CD14-positive monocyte (primary cell): Measurements from ENCODE around the gene TNNT3. TPM values are rescaled to one million over a fixed set of nuclear protein-coding genes. Genes with fewer than 3 reads are reported as not detected.

Source experiments
- DNase-seq, 3 donors: peaks; one replicate each; pipeline ENCODE4 v3.0.0-alpha.2; 2011 to 2022
- H2AFZ ChIP-seq: 2 replicates; pipeline ENCODE4 v1.6.0; 2012; ENCODE audit warnings: mild to moderate bottlenecking, low read depth, low read length, inconsistent platforms; ENCODE audit not compliant: insufficient read depth, poor library complexity, severe bottlenecking
- H3K27ac ChIP-seq, 2 donors: 1 replicate in 1 of 2; 2 replicates in 1 of 2; pipeline ENCODE4 v1.5.1; 2012 to 2013; ENCODE audit warnings: low read length in 2 of 2, control low read depth in 1 of 2, inconsistent platforms in 1 of 2, low read depth in 1 of 2, mild to moderate bottlenecking in 1 of 2
- H3K27me3 ChIP-seq, 2 donors: one replicate each; pipeline versions ENCODE4 v1.6.0 to v1.6.1; 2011 to 2013; ENCODE audit warnings: low read length in 2 of 2; ENCODE audit not compliant: control insufficient read depth in 2 of 2, insufficient read depth in 2 of 2
- H3K36me3 ChIP-seq, 2 donors: replicated peaks in 1 of 2; 1 replicate in 1 of 2; 2 replicates in 1 of 2; pipeline versions ENCODE4 v1.5.1 to v1.6.1; 2012 to 2013; ENCODE audit warnings: low read length in 2 of 2, control low read depth in 1 of 2, inconsistent platforms in 1 of 2, mild to moderate bottlenecking in 1 of 2; ENCODE audit not compliant: insufficient read depth in 2 of 2, control insufficient read depth in 1 of 2
- H3K4me1 ChIP-seq, 2 donors: 1 replicate in 1 of 2; 2 replicates in 1 of 2; pipeline versions ENCODE4 v1.5.1 to v1.6.1; 2012 to 2013; ENCODE audit warnings: low read length in 2 of 2, control low read depth in 1 of 2, inconsistent platforms in 1 of 2, mild to moderate bottlenecking in 1 of 2, moderate library complexity in 1 of 2; ENCODE audit not compliant: insufficient read depth in 2 of 2, control insufficient read depth in 1 of 2
- H3K4me2 ChIP-seq: replicated peaks from 2 replicates; pipeline ENCODE3; 2012; ENCODE audit warnings: low read length, moderate library complexity, mild to moderate bottlenecking; ENCODE audit not compliant: poor library complexity, severe bottlenecking; ENCODE audit errors: extremely low read depth
- H3K4me3 ChIP-seq, 3 experiments: fragments of 200-600 bp in 1 of 3; sonication (generic) in 1 of 3; replicated peaks in 1 of 3; 1 replicate in 2 of 3; 2 replicates in 1 of 3; pipeline ENCODE4 v1.5.1; 2011 to 2013; ENCODE audit warnings: low read length in 3 of 3, mild to moderate bottlenecking in 3 of 3, control low read depth in 2 of 3, low read depth in 2 of 3, inconsistent platforms in 1 of 3, moderate library complexity in 1 of 3
- H3K79me2 ChIP-seq: 2 replicates; pipeline ENCODE4 v1.6.0; 2012; ENCODE audit warnings: mild to moderate bottlenecking, control low read depth, inconsistent platforms, low read length, moderate library complexity; ENCODE audit not compliant: insufficient read depth
- H3K9ac ChIP-seq: 2 replicates; pipeline ENCODE4 v1.6.0; 2017; ENCODE audit warnings: low read length, mild to moderate bottlenecking; ENCODE audit not compliant: insufficient read depth, poor library complexity, severe bottlenecking
- H3K9me3 ChIP-seq, 2 donors: replicated peaks in 1 of 2; 1 replicate in 1 of 2; 2 replicates in 1 of 2; pipeline versions ENCODE4 v1.5.1 to v1.6.1; 2012 to 2013; ENCODE audit warnings: low read length in 2 of 2, control low read depth in 1 of 2; ENCODE audit not compliant: control insufficient read depth in 1 of 2, insufficient read depth in 1 of 2
- H4K20me1 ChIP-seq: 2 replicates; pipeline ENCODE4 v1.6.0; 2012; ENCODE audit warnings: mild to moderate bottlenecking, low read length, control low read depth, moderate library complexity; ENCODE audit not compliant: insufficient read depth
- H3K27ac Mint-ChIP-seq, 7 donors: one replicate each; pipeline ENCODE4 v1.8.0; 2020; ENCODE audit warnings: mild to moderate bottlenecking in 7 of 7, mixed read lengths in 7 of 7, moderate library complexity in 6 of 7, inconsistent platforms in 2 of 7
- H3K27me3 Mint-ChIP-seq, 3 donors: one replicate each; pipeline ENCODE4 v1.8.0; 2021 to 2022; ENCODE audit warnings: low read depth in 3 of 3, mild to moderate bottlenecking in 3 of 3, mixed read lengths in 3 of 3, moderate library complexity in 3 of 3, inconsistent platforms in 1 of 3
- H3K36me3 Mint-ChIP-seq, 2 donors: one replicate each; pipeline ENCODE4 v1.8.0; 2020; ENCODE audit warnings: mixed read lengths in 2 of 2, inconsistent platforms in 1 of 2, mild to moderate bottlenecking in 1 of 2
- H3K4me1 Mint-ChIP-seq: one replicate; pipeline ENCODE4 v1.8.0; 2020; ENCODE audit warnings: mild to moderate bottlenecking, mixed read lengths
- H3K4me3 Mint-ChIP-seq, 2 donors: one replicate each; pipeline ENCODE4 v1.8.0; 2020; ENCODE audit warnings: mild to moderate bottlenecking in 2 of 2, mixed read lengths in 2 of 2, moderate library complexity in 1 of 2
- H3K9me3 Mint-ChIP-seq, 7 donors: one replicate each; pipeline ENCODE4 v1.8.0; 2020 to 2022; ENCODE audit warnings: mixed read lengths in 7 of 7, mild to moderate bottlenecking in 6 of 7, moderate library complexity in 6 of 7, inconsistent platforms in 2 of 7
- CTCF ChIP-seq: fragments of 200-600 bp; IDR thresholded peaks from one replicate; pipeline ENCODE4 v1.8.0; 2022; ENCODE audit warnings: antibody characterized with exemption, mild to moderate bottlenecking
- WGBS: methylation state at CpG from one replicate; pipeline ENCODE4 v1.1.5; 2013; ENCODE audit warnings: missing lambda C conversion rate; ENCODE audit not compliant: insufficient coverage; 5-methylcytosine and 5-hydroxymethylcytosine counted together
- intact Hi-C, 2 donors: fragments of 100-400 bp; cut with micrococcal nuclease; formaldehyde crosslinking; loops; one replicate each; pipeline versions ENCODE4 v1.15.0 to v1.15.1; 2023
- polyA plus RNA-seq, 3 donors: library from polyadenylated mRNA; depleted of rRNA in 1 of 3; unstranded in 2 of 3; stranded (reverse) in 1 of 3; fragments of 300-500 nt in 2 of 3; fragments of >200 nt in 1 of 3; fragmentation: Illumina TruSeq in 2 of 3; gene quantifications; 1 replicate in 2 of 3; 2 replicates in 1 of 3; pipeline ENCODE4 v1.2.3, GENCODE V29; 2012 to 2021

The TNNT3 gene
- polyA plus RNA-seq, 3 donors: 1.4 TPM; not detected in 2

GRCh38 chr11:1987024-1987423 is 67.5 kb downstream of the TNNT3 start:
- no peaks in the 10 kb centered on the region for H3K79me2 ChIP-seq
- no peak overlapping the region for H3K9ac ChIP-seq
- H4K20me1 ChIP-seq: no peaks in the 10 kb centered on the region
- no peak overlapping the region for H3K27ac ChIP-seq
- Mint-ChIP-seq H3K27ac (no peak overlapping the region), H3K4me1 (no peaks in the 10 kb centered on the region), H3K36me3 (no peaks in the 10 kb centered on the region), H3K4me3 (no peak overlapping the region), H3K27me3 (peaks cover 0 to 2% (median 1%) of the 10 kb centered on the region in 3 donors), H3K9me3 (no peaks in the 10 kb centered on the region)
- no peaks in the 10 kb centered on the region for H3K36me3 ChIP-seq
- no peak for DNase-seq
- no peaks in the 10 kb centered on the region for H3K27me3 ChIP-seq
- H3K4me2 ChIP-seq: no peak overlapping the region
- no peak overlapping the region for H2AFZ ChIP-seq
- H3K9me3 ChIP-seq: no peaks in the 10 kb centered on the region
- no CpG with 5 or more reads among the region's 6 CpGs for WGBS
- intact Hi-C loops: no loop called here
- no peak overlapping the region for H3K4me3 ChIP-seq
- no peaks in the 10 kb centered on the region for H3K4me1 ChIP-seq
- TF ChIP-seq CTCF: no peak

- H3K4me2 ChIP-seq: no peak overlapping the region
- no peak overlapping the region for H2AFZ ChIP-seq
- WGBS: no CpG with 5 or more reads among the region's 11 CpGs
- H3K4me1 Mint-ChIP-seq: no peaks in the 10 kb centered on the region
- peaks cover 0 to 2% (median 1%) of the 10 kb centered on the region in 3 donors for H3K27me3 Mint-ChIP-seq
- H3K4me1 ChIP-seq: no peaks in the 10 kb centered on the region
- no peak overlapping the region for H3K4me3 Mint-ChIP-seq
- no peak overlapping the region for H3K4me3 ChIP-seq
- no peak overlapping the region for H3K9ac ChIP-seq
- H3K9me3 Mint-ChIP-seq: no peaks in the 10 kb centered on the region
- no peak overlapping the region for H3K27ac Mint-ChIP-seq
- no peak for TF ChIP-seq CTCF
- no peaks in the 10 kb centered on the region for H4K20me1 ChIP-seq
- no peaks in the 10 kb centered on the region for H3K36me3 Mint-ChIP-seq
- intact Hi-C loops: no loop called here
- no peak overlapping the region for H3K27ac ChIP-seq
- no peaks in the 10 kb centered on the region for H3K36me3 ChIP-seq
- no peaks in the 10 kb centered on the region for H3K9me3 ChIP-seq
- DNase-seq: no peak
- H3K27me3 ChIP-seq: no peaks in the 10 kb centered on the region
- H3K79me2 ChIP-seq: no peaks in the 10 kb centered on the region
Measured at GRCh38 chr11:1988174-1988573, 68.7 kb downstream of the TNNT3 start.

Other genes starting within 250 kb of the TNNT3 start
- not detected for gene KRTAP5-6, start 222.5 kb upstream of the TNNT3 start, polyA plus RNA-seq
- gene IFITM10, start 169.1 kb upstream of the TNNT3 start, polyA plus RNA-seq: 1 to 10 TPM in 1 of 3 donors, not detected in 2; 2.4 TPM
- gene CTSD, start 155.8 kb upstream of the TNNT3 start, polyA plus RNA-seq: 1,000 to 10,000 TPM in 1 of 3 donors, 100 to 1,000 TPM in 2; 835 to 1,372 (median 855) TPM
- gene SYT8, start 84.7 kb upstream of the TNNT3 start, polyA plus RNA-seq: not detected
- gene TNNI2, start 80.7 kb upstream of the TNNT3 start, polyA plus RNA-seq: 10 to 100 TPM; 11.4 to 45.8 (median 11.7) TPM
- gene LSP1, start 66.6 kb upstream of the TNNT3 start, polyA plus RNA-seq: 100 to 1,000 TPM; 387 to 646 (median 542) TPM
- gene PRR33, start 27.8 kb upstream of the TNNT3 start, polyA plus RNA-seq: not detected
- 100 to 1,000 TPM in 1 of 3 donors, 10 to 100 TPM in 2; 19.3 to 109 (median 51.1) TPM for gene MRPL23, start 27.6 kb downstream of the TNNT3 start, polyA plus RNA-seq
- under 1 TPM in 1 of 3 donors, not detected in 2; 0.47 TPM for gene H19, start 78.1 kb downstream of the TNNT3 start, polyA plus RNA-seq
- gene IGF2, start 219.7 kb downstream of the TNNT3 start, polyA plus RNA-seq: not detected
- not detected for gene INS, start 241.5 kb downstream of the TNNT3 start, polyA plus RNA-seq